Esophagus squamous epithelium (tissue), 4 donors: ENCODE results near the gene ERRFI1.

Source experiments
- CTCF ChIP-seq, 6 experiments: fragments of 450-650 bp in 4 of 6; fragments of 200-600 bp in 2 of 6; sonication (generic) in 2 of 6; IDR thresholded peaks; one replicate each; pipeline ENCODE4 v1.5.1; 2016 to 2019; ENCODE audit warnings: antibody characterized with exemption in 6 of 6, mild to moderate bottlenecking in 4 of 6, moderate library complexity in 4 of 6
- POLR2A ChIP-seq, 4 donors: fragments of 450-650 bp; IDR thresholded peaks; one replicate each; pipeline ENCODE4 v1.6.1; 2017; ENCODE audit warnings: antibody characterized with exemption in 4 of 4, mild to moderate bottlenecking in 4 of 4, moderate library complexity in 3 of 4

GRCh38 chr1:8046391-8046790, 20.3 kb upstream of the ERRFI1 start:
- TF ChIP-seq CTCF (IDR thresholded peaks at IDR 0.05): no peak
- no peak for TF ChIP-seq POLR2A (IDR thresholded peaks at IDR 0.05)
